ENCODE measurements around the gene TRIM54. TPM values are rescaled to one million over a fixed set of nuclear protein-coding genes. Genes with fewer than 3 reads are reported as not detected.
A peak's percentile ranks its signal among the peaks of the same experiment; 100 is the strongest.
"Not testable (repeated sequence)": the region's sequence is repeated elsewhere in the genome, so short reads cannot be mapped to it uniquely, and the experiment has no call there.

The TRIM54 gene
- total RNA-seq, 1 donor from 2014 or later: not detected

- Mint-ChIP-seq H3K27ac (ENCODE audit: unreplicated experiment) (no peak overlapping the region), H3K9me3 (no peaks in the 10 kb centered on the region), H3K4me3 (no peak overlapping the region)
Measured at GRCh38 chr2:27313882-27314645, 31.8 kb downstream of the TRIM54 start.

GRCh38 chr2:27314709-27315108 lies 32.5 kb downstream of the TRIM54 start:
- no peak for TF ChIP-seq CTCF (conservative IDR thresholded peaks at IDR 0.05)
- H3K4me1 Mint-ChIP-seq: no peaks in the 10 kb centered on the region
- H3K27ac Mint-ChIP-seq (ENCODE audit: unreplicated experiment): no peak overlapping the region
- no peak for DNase-seq (ENCODE audit: low read depth, low spot score)
- H3K36me3 Mint-ChIP-seq (ENCODE audit: low read depth): peaks cover 9% of the 10 kb centered on the region
- H3K9me3 Mint-ChIP-seq: no peaks in the 10 kb centered on the region
- peaks cover 11% of the 10 kb centered on the region for H3K27me3 Mint-ChIP-seq (ENCODE audit: low read depth)
- H3K4me3 Mint-ChIP-seq: no peak overlapping the region

More at GRCh38 chr2:27313882-27314645, 31.8 kb downstream of the TRIM54 start:
- DNase-seq (ENCODE audit: low read depth, low spot score): no peak
- Mint-ChIP-seq H3K27me3 (ENCODE audit: low read depth) (peaks cover 17% of the 10 kb centered on the region), H3K4me1 (no peaks in the 10 kb centered on the region), H3K36me3 (ENCODE audit: low read depth) (peaks cover 13% of the 10 kb centered on the region)
- no peak for TF ChIP-seq CTCF (conservative IDR thresholded peaks at IDR 0.05)

GRCh38 chr2:27315122-27315521 lies 32.9 kb downstream of the TRIM54 start:
- H3K4me3 Mint-ChIP-seq: no peak overlapping the region
- TF ChIP-seq CTCF (conservative IDR thresholded peaks at IDR 0.05): no peak
- DNase-seq (ENCODE audit: low read depth, low spot score): no peak
- peaks cover 9% of the 10 kb centered on the region for H3K27me3 Mint-ChIP-seq (ENCODE audit: low read depth)
- peaks cover 7% of the 10 kb centered on the region for H3K36me3 Mint-ChIP-seq (ENCODE audit: low read depth)
- H3K27ac Mint-ChIP-seq (ENCODE audit: unreplicated experiment): no peak overlapping the region
- no peaks in the 10 kb centered on the region for H3K4me1 Mint-ChIP-seq
- no peaks in the 10 kb centered on the region for H3K9me3 Mint-ChIP-seq

GRCh38 chr2:27316655-27317412 lies 34.6 kb downstream of the TRIM54 start:
- no peak overlapping the region for H3K27ac Mint-ChIP-seq (ENCODE audit: unreplicated experiment)
- no peaks in the 10 kb centered on the region for H3K36me3 Mint-ChIP-seq (ENCODE audit: low read depth)

GRCh38 chr2:27319839-27320238 lies 37.6 kb downstream of the TRIM54 start:
- H3K36me3 Mint-ChIP-seq (ENCODE audit: low read depth): not testable (repeated sequence)

More at GRCh38 chr2:27316655-27317412, 34.6 kb downstream of the TRIM54 start:
- H3K4me3 Mint-ChIP-seq: no peak overlapping the region
- no peak for DNase-seq (ENCODE audit: low read depth, low spot score)
- no peaks in the 10 kb centered on the region for H3K9me3 Mint-ChIP-seq
- peaks cover 7% of the 10 kb centered on the region for H3K4me1 Mint-ChIP-seq
- peaks cover 2% of the 10 kb centered on the region for H3K27me3 Mint-ChIP-seq (ENCODE audit: low read depth)
- TF ChIP-seq CTCF (conservative IDR thresholded peaks at IDR 0.05): no peak

More at GRCh38 chr2:27319839-27320238, 37.6 kb downstream of the TRIM54 start:
- not testable (repeated sequence) for H3K9me3 Mint-ChIP-seq; DNase-seq (ENCODE audit: low read depth, low spot score); H3K27me3 Mint-ChIP-seq (ENCODE audit: low read depth); H3K27ac Mint-ChIP-seq (ENCODE audit: unreplicated experiment)
- peak overlapping the region; percentile 44 for H3K4me3 Mint-ChIP-seq
- H3K4me1 Mint-ChIP-seq: peaks cover 25% of the 10 kb centered on the region
